Measurements from ENCODE around the gene FHL5. TPM values are rescaled to one million over a fixed set of nuclear protein-coding genes. Genes with fewer than 3 reads are reported as not detected.
"Not testable (repeated sequence)": the region's sequence is repeated elsewhere in the genome, so short reads cannot be mapped to it uniquely, and the experiment has no call there.

FHL5 gene, protein sequence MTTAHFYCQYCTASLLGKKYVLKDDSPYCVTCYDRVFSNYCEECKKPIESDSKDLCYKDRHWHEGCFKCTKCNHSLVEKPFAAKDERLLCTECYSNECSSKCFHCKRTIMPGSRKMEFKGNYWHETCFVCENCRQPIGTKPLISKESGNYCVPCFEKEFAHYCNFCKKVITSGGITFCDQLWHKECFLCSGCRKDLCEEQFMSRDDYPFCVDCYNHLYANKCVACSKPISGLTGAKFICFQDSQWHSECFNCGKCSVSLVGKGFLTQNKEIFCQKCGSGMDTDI
- not detected for total RNA-seq

DNA sequence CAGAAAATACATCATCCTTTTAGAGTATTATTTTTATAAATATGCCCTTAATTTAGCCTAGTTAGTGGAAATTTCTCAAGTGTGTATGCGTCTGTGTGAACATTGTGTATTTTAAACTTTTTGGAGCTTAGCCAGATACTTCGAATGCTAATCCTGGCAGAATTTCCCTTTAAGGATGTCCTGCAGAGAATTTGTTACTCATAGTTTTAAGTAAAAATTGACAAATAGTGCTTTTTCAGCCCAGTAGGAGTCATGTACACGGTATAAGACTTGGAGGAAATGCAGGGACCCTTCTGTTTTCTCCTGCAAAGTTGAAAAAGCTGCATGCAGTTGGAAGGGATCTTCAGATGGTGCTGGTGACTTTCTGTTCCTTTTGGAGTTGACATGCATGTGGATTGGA is at the start of gene FHL5:
TSS of gene FHL5 (plus strand) at position 243 of the 400 bp plus-strand sequence. CDS start 40,486 bp downstream, outside the sequence.
- DNase-seq = no peak

DNA sequence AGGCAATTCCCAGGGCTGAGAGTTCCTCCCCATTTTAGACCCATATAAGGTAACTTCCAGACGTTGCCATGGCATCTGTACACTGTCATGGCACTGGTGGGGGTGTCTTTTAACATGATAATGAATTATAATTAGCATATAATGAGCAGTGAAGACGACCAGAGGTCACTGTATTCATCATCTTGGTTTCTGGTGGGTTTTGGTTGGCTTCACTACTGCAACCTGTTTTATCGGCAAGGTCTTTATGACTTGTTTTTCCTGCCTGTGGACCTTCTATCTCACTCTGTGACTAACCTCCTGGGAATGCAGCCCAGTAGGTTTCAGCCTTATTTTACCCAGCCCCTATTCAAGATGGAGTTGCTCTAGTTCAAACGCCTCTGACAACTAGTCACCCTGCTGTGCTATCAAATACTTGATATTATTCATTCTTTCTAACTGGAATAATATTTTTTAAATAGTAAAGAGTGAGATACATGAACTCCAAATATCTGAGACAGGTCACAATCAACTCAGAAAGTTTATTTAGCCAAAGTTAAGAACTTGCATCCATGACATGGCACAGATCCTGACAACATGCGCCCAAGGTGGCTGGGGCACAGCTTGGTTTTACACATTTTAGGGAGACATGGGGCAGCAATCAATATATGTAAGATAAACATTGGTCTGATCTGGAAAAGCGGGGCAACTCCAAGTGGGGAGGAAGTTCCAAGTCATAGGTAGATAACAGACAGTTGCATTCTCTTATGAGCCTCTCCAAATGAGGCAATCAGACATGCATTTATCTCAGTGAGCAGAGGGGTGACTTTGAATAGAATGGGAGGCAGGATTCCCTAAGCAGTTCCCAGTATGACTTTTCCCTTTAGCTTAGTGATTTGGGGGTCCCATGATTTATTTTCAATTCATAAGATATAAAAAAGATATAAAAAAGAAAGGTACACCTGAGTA is 42.5 kb upstream of the FHL5 start:
- DNase-seq = no peak

DNA sequence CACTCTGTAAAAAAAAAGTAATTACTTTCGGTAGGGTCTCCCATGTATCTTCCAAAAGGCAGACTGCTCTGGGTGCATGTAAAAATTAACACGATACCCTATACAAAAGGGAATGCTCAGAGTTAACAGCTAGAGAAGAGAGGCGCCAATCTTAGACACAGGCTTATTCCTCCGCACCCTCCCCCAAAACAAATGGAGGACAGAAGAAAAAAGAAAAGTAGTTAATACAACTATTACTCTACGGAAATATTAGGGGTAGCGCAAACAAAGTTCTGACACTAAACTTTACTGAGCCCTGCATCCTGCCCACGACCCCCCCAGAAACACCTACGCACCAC is 41.7 kb upstream of the FHL5 start:
- DNase-seq = no peak

DNA sequence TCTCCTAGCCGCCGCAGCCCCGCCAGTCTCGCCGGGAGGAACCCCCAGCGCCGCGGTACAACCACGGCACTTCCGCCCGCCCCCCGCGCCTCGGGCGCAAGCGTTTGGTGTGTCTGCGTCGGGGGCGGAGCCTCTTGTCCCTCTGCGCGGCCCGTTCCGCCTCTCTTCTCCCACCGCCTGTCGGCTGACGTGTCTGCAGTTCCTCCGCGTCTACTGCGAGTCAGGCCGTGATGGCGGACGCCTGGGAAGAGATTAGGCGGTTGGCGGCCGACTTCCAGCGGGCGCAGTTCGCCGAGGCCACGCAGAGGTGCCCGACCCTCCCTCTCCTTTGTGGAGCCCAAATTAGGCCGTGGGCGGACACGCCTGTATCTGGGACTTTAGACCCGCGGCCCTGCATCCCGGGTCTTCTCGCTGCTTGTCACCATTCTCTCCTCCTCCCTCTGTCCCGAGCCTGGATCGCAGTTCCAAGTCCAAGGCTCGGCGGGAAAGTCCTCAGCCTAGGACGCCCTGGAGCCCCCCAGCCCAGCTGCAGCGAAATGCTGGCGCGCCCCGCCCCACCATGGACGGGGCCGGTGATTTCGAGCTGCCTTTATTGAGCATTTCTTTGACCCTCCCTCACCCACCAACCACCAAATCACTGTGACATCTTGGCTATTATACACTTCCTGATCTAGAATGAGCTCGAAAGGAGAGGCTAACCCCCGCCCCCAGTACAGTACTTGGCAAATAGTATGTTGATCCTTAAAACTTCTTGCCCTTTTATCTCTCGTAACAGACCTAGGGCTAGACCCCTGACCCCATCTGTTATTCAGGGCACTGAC is 41.1 kb upstream of the FHL5 start, which contains the start of gene UFL1:
TSS of gene UFL1 (plus strand) at position 163 of the 821 bp plus-strand sequence. CDS start at position 231, 68 bp downstream.
- peak; percentile 91 for DNase-seq

DNA sequence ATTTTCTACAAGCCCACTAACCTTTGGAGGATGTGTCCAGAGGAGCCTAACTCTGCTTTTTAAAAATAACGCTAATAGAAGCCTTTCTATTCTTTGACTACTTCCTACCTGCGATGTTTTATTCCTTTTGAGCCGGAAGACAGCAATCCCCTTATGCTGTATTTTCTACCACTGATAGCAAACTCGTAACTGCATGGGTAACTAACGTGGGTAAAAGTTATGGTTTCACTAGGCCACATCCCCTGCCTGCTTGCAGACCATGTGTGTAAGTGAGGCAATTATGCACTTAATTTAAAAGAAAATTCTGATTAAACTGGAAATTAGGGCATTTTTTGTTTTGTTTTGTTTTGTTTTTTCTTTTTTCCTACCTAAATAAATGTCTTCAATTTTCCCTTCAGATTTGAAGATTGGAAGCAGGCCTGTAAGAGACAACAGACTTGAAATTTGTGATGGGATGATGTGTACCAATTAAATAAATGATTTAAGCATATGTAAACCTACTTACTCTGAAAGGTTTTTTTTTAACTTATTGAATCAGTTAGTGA is 40.4 kb upstream of the FHL5 start:
- no peak for DNase-seq

DNA sequence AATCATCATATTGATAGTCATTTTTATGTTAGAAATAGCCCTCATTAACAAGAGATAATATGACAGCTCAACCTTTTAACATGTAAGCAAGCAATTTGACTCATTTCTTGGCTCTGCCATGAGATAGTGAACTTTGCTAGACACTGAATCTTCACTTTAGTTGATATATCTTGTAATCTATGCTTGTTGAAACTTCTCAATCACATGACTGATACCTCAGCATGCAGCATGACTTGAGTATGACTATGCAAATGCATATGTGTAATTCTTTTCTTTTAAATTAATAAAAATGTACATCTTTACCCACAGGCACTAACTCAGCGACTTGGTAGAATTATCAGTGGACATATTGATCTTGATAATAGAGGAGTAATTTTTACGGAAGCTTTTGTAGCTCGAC is 34.7 kb upstream of the FHL5 start:
- no peak for DNase-seq

DNA sequence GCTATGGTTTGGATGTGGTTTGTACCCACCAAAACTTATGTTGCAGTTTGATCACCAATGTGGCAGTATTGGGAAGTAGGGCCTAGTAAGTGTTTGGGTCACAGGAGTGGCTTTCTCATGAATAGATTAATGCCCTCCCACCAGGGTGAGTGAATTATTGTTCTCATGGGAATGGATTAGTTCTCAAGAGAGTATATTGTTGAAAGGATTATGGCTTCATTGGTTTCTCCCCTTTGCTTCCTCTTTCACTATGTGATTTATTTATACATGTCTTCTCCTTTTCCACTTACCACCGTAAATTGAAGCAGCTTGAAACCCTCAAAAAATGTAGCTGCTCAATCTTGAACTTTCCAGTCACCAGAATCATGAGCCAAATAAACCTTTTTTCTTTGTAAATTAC is 30.5 kb upstream of the FHL5 start:
- no peak for DNase-seq

DNA sequence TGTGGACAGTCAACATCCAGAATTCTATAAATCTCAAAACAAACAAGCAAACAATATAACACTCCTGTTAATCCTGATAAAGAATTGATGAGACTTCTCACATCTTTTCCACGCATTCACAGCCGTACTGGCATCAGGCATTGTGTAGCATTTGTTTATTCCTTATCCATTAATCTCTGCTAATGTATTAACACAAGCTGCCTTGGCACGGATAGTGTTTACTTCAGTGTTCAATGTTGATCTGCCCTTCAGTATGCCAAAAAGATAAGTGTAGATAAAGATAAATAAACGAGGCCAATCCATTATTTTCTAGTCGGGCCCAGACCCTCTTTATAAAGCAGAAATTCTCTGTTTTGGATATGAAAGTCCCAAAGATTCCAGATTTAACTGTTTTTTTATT is 25.2 kb upstream of the FHL5 start:
- no peak for DNase-seq

DNA sequence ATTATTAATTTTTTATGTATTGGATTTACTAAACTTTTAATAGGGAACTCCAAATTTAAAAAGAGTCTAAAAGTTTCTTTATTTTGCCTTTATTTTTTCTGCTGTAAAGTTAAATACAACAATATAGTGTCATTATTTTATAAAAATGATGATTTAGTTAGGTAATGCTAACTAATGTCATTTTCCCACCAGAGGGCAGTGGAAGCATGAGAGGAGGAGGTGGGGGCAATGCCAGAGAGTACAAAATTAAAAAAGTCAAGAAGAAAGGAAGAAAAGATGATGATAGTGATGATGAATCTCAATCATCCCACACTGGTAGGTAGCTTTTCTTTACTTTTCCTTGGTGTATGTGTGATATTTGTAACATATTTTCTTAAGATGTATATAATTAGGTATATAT is 20.2 kb upstream of the FHL5 start:
- DNase-seq = no peak

DNA sequence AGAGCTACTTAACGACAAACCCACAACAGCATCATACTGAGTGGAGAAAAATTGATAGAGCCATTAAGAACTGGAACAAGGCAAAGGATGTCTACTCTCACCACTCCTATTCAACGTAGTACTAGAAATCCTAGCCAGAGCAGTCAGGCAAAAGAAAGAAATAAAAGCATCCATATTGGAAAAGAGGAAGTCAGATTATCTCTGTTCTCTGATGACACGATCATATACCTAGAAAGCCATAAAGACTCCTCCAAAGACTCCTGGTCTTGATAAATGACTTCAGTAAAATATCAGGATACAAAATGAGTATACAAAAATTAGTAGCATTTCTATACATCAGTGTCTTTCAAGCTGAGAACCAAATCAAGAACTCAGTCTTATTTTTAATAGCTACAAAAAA is 17.0 kb upstream of the FHL5 start:
- no peak for DNase-seq

DNA sequence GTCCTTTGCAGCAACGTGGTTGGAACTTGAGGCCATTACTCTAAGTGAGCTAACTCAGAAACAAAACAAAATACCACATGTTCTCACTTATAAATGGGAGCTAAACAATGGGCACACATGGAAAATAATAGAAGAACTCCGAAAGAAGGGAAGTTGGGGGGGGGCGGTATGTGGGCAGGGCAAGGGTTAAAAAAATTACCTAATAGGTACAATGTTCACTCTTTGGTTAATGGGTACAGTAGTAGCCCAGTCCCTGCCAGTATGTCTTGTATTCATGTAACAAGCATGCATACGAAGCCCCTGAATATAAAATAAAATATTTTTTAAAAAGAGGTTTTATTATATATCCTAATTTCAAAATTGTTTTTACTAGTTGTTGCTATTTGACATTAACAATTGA is 15.3 kb upstream of the FHL5 start:
- no peak for DNase-seq

DNA sequence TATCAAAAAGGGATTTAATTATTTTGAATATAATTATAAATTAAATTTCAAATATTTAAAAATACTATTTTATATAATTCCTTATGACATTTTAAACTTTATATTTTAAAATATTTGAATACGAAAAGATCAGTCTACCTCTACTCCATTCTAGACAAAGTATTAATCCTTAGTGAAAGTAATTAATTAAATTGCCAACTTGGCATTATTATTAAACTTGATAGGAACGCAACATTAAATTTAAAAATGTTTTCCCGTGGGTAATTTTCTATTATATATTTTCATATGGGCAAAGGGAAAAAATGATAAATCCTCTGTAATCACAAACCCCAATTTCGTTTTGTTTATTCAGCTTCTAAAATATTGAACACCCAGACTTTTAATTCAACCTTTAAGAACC is 8.4 kb upstream of the FHL5 start:
- DNase-seq = no peak

DNA sequence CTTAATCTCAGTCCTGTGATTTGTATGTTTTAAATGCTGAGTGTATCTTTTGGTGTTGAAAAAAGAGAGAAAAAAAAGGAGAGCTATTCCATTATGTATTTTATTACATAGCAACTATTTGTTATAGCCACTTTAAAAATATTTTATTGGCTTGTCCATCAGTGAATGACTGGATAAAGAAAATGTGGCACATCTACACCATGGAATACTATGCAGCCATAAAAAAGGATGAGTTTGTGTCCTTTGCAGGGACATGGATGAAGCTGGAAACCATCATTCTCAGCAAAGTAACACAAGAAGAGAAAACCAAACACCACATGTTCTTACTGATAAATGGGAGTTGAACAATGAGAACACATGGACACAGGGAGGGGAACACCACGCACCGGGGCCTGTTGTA is 3.2 kb upstream of the FHL5 start:
- not testable (repeated sequence) for DNase-seq

DNA sequence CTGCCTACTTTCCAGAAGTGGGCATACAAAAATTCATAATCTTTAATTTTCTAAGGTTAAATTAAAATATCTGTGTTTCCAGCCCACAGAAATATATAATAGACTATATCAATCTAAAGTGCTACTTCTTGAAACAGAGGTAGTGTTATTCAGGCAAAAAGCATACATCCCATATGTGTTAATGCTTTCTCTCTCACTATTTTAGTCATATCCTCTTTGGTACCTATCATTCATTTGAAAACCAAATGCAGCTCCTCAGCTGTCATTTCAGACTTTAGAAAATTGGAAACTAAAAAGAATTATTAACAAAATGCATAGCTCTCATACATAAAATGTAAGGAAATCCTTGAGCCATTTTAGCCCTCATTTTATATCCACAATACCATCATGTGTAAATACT is 925 bp downstream of the FHL5 start:
- DNase-seq = no peak

DNA sequence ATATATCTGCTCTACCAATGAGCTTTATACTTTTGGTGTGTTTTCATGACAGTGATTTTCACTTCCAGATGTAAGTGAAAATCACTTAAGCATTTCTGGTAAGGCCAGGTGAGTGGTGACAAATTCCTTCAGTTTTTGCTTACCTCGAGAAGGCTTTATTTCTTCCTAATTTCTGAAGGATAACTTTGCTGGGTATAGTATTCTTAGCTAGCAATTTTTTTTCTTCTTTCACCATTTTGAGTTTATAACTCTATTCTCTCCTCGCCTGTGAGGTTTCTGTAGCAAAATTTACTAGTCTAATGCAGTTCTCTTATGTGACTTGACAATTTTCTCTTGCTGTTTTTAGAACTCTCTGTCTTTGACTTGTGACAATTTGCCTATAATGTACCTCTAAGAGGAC is 7.1 kb downstream of the FHL5 start:
- no peak for DNase-seq

DNA sequence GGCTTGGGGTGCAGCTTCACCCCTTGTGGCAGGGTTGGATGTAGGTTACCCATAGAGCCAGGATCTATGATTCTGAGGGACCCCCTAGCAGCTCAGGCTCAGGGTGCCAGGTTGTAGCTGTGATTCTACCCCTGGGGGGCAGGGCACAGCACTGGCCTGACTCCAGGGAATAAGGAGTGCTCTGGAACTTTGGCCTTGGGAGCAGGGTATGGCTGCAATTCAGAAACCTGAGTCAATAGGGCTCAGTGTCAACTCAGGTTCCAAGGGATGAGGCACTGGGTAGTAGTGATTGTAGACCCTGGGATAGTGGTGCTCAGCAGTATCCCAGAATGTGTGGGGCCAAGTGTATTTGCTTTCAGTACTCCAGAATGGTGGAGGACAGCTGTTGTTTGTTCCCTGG is 8.6 kb downstream of the FHL5 start:
- DNase-seq = no peak

DNA sequence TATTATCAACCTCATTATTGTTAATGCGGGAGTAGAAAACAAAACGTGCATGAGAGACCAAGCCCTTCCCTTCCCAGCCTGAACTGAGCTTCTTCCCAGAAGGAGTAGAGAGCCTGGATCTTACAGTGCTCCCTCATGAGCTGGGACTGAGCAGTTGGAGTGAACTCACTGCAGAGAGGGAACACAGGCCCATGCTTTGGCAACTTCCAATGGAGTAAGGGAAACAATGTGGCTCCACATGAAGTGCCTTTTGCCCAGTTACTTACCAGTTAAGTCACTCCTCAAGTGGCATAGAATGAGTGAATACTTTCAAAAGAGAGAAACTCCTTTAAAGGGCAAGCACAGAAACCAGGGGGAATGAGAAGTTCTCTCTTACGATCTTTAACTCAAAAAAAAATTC is 12.4 kb downstream of the FHL5 start:
- DNase-seq = no peak

DNA sequence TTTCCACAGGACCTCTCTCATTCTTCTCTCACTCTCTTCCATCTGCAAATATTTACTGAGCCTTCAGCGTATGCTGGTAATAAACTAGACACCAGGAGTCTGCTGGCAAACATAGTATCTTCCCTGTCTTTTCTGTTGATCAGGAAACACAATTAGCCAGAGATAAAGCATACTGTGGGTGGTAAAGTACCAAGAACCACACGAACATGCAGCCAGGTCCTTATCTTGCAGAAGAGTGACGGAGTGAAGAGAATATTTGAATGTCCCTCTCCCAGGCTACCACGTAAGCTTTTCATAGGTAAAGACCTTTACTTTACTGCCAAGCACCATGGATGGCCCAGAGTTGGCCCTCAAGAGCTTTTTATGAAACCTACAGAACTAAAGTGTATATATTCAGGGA is 13.3 kb downstream of the FHL5 start:
- DNase-seq = no peak

DNA sequence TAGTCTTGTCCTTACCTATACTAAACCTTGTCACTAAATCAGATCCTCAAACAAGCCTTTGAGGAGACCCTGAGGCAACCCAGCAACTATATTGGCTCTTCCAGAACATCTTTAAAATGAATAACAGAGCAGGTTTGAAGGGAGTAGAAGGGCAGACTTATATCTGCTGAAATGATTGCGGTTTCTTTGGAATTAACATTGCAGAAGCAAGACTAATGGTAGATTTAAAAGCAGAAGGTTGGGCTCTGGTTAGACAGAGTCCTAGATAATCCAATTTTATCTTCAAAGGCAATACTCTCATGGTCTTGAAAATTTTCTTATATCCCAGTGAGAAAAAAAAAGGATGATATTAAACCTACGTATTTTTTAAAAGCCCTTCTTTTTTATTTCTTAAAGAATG is 19.1 kb downstream of the FHL5 start:
- no peak for DNase-seq

DNA sequence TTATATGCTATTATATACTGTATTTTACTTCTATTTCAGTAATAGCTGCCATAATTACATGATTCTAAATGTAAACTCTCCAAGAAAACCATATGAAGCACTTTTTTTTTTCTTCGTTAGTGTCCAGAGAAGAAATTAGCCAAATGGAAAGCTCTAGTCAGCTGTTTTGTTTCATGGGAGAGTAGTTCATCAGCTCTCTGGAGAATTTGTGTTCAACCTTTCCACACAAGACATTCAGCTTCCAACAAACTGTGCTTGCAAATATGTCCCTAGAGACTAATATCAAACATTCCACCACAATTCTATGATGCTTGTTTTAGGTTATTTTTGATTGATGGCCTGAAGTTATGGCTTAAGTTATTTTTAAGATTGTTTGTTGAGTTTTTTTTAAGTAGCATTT is 19.5 kb downstream of the FHL5 start:
- no peak for DNase-seq

DNA sequence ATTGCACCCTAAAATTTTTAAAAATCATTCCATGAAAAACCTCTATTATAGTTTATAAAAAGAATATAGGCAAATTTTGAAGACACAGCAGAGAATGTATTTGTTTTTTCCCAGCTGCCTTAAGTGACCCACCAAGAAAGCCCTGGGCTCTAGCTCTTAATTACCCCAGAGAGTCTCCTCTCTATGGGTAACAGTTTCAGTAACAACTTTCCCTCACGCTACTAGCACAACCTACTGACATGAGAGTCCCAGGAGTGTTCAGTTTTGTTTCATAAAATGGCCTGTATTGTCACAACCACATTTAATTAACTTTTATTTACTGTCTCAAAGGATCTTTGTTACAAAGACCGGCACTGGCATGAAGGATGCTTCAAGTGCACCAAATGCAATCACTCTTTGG is 41.5 kb downstream of the FHL5 start:
- no peak for DNase-seq

DNA sequence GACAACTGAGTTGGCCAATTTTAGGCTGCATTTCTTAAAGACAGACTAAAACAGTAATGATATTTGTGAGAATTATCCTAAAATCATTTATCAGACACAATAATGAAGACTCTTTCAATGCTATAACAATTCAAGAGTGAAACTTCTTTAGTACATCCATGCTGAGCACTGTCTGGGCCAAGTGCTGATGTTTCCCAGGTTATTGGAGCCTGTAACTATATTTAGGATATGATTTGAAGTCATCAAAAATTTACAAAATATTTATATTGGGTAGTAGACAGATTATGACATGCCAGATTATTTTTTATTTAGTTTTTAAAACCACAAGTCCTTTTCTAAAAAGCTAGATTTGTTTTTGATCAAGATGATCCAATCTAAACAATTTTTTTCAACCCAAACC is 45.1 kb downstream of the FHL5 start:
- no peak for DNase-seq

DNA sequence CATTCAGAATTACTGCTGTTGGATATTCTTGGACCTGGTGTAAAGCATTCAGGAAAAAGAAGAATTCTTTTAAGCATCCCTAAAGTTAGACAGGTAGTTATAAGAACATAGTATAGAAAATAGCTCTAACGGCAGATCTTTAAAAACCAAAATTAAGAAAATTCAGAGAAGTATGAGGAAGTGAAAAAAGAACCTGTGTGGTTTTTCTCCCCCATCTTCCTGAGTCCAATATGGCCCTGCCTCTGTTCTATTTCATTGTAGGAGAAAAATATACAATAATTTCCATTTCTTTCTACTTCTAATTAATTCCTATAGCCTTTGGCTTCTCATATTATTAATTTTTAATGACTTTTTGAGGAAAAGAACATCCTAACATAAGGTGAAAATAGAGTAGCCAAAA is 47.1 kb downstream of the FHL5 start:
- DNase-seq = no peak

Data from effector CD4-positive, alpha-beta T cell (primary cell).